Measurements from ENCODE around the gene OR10K2. TPM values are rescaled to one million over a fixed set of nuclear protein-coding genes. Genes with fewer than 3 reads are reported as not detected.

OR10K2 gene
- total and polyA plus RNA-seq, 2 of the 13 experiments (the other 11 are each of a cell fraction or from before 2014, with no cell fraction given) = not detected

DNA sequence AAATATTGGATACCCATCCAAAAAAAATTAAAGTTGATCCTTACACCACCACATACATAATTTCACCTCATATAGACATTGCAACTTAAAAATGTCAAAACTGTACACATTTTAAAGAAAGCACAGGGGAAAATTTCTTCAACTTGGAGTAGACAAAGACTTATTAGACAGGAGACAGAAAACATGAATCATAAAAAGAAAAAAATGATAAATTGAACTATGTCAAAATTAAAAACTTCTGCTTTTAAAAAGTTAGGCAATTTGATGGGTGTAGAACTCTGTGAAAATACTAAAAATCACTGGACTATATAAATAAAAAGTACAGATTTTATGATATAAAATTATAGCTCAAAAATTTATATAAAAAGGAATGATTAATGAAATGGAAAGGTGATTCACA, 31.2 kb upstream of the OR10K2 start:
- no peaks in the 10 kb centered on the region for H3K27me3 ChIP-seq (ENCODE audit: control insufficient read depth in 1 of 2, insufficient read depth in 2 of 2, low read length in 2 of 2)
- in situ Hi-C loops (cut with HindIII; ENCODE audit: extremely low pct_ligation_motif_present, low pct_unique_long_range_greater_than_20kb) = no loop called here
- H3K4me1 ChIP-seq (ENCODE audit: insufficient read depth, low read length) = no peaks in the 10 kb centered on the region
- DNase-seq (ENCODE audit: low spot score) (no peak), FAIRE-seq (no peak), ATAC-seq (no peak)
- BruUV-seq (replicated peaks) = no TSS peak
- H3K4me3 ChIP-seq (replicated peaks in 1 of 3; ENCODE audit: insufficient read depth in 1 of 3, low read depth in 2 of 3, low read length in 3 of 3) = no peak overlapping the region
- POLR2A ChIA-PET = no interaction called here
- H3K9ac ChIP-seq (ENCODE audit: insufficient read depth, low read depth, low read length) = no peak overlapping the region
- H2AFZ ChIP-seq (ENCODE audit: low read length) = no peak overlapping the region
- intact Hi-C loops (cut with micrococcal nuclease; ENCODE audit: unreplicated experiment) = no loop called here
- no peaks in the 10 kb centered on the region for H3K79me2 ChIP-seq (ENCODE audit: insufficient read depth, low read length)
- H3K4me2 ChIP-seq (ENCODE audit: low read depth, low read length) = no peak overlapping the region
- H3K36me3 ChIP-seq (replicated peaks in 1 of 2; ENCODE audit: control insufficient read depth in 1 of 2, insufficient read depth in 2 of 2, low read length in 2 of 2) = no peaks in the 10 kb centered on the region
- CTCF ChIA-PET (ENCODE audit: low intra/inter-chr PET ratio, low total read pairs) = no interaction called here
- H3K9me3 ChIP-seq (ENCODE audit: low read length) = peaks cover 58% of the 10 kb centered on the region
- no peak for TF ChIP-seq HOXA7 (CRISPR knock-in tag; IDR thresholded peaks at IDR 0.05)
- TF ChIP-seq, protein P1, sequence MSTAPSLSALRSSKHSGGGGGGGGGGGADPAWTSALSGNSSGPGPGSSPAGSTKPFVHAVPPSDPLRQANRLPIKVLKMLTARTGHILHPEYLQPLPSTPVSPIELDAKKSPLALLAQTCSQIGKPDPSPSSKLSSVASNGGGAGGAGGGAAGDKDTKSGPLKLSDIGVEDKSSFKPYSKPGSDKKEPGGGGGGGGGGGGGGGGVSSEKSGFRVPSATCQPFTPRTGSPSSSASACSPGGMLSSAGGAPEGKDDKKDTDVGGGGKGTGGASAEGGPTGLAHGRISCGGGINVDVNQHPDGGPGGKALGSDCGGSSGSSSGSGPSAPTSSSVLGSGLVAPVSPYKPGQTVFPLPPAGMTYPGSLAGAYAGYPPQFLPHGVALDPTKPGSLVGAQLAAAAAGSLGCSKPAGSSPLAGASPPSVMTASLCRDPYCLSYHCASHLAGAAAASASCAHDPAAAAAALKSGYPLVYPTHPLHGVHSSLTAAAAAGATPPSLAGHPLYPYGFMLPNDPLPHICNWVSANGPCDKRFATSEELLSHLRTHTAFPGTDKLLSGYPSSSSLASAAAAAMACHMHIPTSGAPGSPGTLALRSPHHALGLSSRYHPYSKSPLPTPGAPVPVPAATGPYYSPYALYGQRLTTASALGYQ (CRISPR knock-in tag; IDR thresholded peaks at IDR 0.05) = no peak
- no peak for TF ChIP-seq ATF4 (CRISPR knock-in tag; IDR thresholded peaks at IDR 0.05)
- no peak for TF ChIP-seq HMGA1 (CRISPR knock-in tag; conservative IDR thresholded peaks at IDR 0.05)
- no peak for TF ChIP-seq ZNF672 (CRISPR knock-in tag; IDR thresholded peaks at IDR 0.05)
- no peak for TF ChIP-seq MAF1 (CRISPR knock-in tag; IDR thresholded peaks at IDR 0.05; ENCODE audit: borderline replicate concordance)
- TF ChIP-seq ZNF891 (CRISPR knock-in tag; IDR thresholded peaks at IDR 0.05) = no peak
- TF ChIP-seq, protein P2, sequence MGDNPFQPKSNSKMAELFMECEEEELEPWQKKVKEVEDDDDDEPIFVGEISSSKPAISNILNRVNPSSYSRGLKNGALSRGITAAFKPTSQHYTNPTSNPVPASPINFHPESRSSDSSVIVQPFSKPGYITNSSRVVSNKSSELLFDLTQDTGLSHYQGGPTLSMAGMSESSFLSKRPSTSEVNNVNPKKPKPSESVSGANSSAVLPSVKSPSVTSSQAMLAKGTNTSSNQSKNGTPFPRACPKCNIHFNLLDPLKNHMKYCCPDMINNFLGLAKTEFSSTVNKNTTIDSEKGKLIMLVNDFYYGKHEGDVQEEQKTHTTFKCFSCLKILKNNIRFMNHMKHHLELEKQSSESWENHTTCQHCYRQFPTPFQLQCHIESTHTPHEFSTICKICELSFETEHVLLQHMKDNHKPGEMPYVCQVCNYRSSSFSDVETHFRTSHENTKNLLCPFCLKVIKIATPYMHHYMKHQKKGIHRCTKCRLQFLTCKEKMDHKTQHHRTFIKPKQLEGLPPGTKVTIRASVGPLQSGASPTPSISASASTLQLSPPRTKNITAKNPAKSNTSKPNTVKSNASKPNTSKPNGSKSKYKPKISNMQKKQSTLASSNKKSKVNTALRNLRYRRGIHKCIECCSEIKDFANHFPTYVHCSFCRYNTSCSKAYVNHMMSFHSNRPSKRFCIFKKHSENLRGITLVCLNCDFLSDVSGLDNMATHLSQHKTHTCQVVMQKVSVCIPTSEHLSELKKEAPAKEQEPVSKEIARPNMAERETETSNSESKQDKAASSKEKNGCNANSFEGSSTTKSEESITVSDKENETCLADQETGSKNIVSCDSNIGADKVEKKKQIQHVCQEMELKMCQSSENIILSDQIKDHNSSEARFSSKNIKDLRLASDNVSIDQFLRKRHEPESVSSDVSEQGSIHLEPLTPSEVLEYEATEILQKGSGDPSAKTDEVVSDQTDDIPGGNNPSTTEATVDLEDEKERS (CRISPR knock-in tag; IDR thresholded peaks at IDR 0.05) = no peak
- H3K27ac ChIP-seq (ENCODE audit: extremely low read length, insufficient read depth, low read length) = no peak overlapping the region
- no peaks in the 10 kb centered on the region for H4K20me1 ChIP-seq (ENCODE audit: insufficient read depth, low read length)
